Effector memory CD8-positive, alpha-beta T cell (primary cell): ENCODE results near the gene KAT6B.
A peak's percentile ranks its signal among the peaks of the same experiment; 100 is the strongest.
"Not testable (repeated sequence)": the region's sequence is repeated elsewhere in the genome, so short reads cannot be mapped to it uniquely, and the experiment has no call there.

Experiments
- ATAC-seq: fragments of 150-1000 bp; cut with Tn5 transposase; replicated peaks from 2 replicates; pipeline ENCODE4 v1.10.0; 2021; ENCODE audit warnings: mild to moderate bottlenecking, moderate library complexity
- DNase-seq, 3 experiments: peaks; one replicate each; pipeline ENCODE4 v3.0.0; 2021
- H3K27ac Mint-ChIP-seq, 2 donors: one replicate each; pipeline ENCODE4 v1.8.0; 2022; ENCODE audit warnings: mild to moderate bottlenecking in 2 of 2, mixed read lengths in 2 of 2, moderate library complexity in 2 of 2
- H3K27me3 Mint-ChIP-seq, 2 donors: one replicate each; pipeline ENCODE4 v1.8.0; 2022; ENCODE audit warnings: mixed read lengths in 2 of 2
- H3K36me3 Mint-ChIP-seq: one replicate; pipeline ENCODE4 v1.8.0; 2022; ENCODE audit warnings: mild to moderate bottlenecking, moderate library complexity, mixed read lengths; ENCODE audit not compliant: insufficient read depth
- H3K4me1 Mint-ChIP-seq, 2 donors: one replicate each; pipeline ENCODE4 v1.8.0; 2022; ENCODE audit warnings: low read depth in 2 of 2, mixed read lengths in 2 of 2
- H3K4me3 Mint-ChIP-seq, 2 donors: one replicate each; pipeline ENCODE4 v1.8.0; 2022; ENCODE audit warnings: mild to moderate bottlenecking in 2 of 2, mixed read lengths in 2 of 2, moderate library complexity in 2 of 2
- H3K9me3 Mint-ChIP-seq, 2 donors: one replicate each; pipeline ENCODE4 v1.8.0; 2022; ENCODE audit warnings: mixed read lengths in 2 of 2

The KAT6B gene

GRCh38 chr10:74910241-74910975, 84.0 kb downstream of the KAT6B start:
- no peak for DNase-seq
- peaks cover 21 to 39% of the 10 kb centered on the region in 2 donors for H3K4me1 Mint-ChIP-seq
- H3K27ac Mint-ChIP-seq: no peak overlapping the region
- H3K4me3 Mint-ChIP-seq: no peak overlapping the region
- H3K27me3 Mint-ChIP-seq: no peaks in the 10 kb centered on the region
- no peak for ATAC-seq
- no peaks in the 10 kb centered on the region for H3K36me3 Mint-ChIP-seq
- H3K9me3 Mint-ChIP-seq: no peaks in the 10 kb centered on the region

- Mint-ChIP-seq H3K27ac (no peak overlapping the region), H3K9me3 (no peaks in the 10 kb centered on the region), H3K27me3 (no peaks in the 10 kb centered on the region), H3K4me3 (no peak overlapping the region), H3K36me3 (no peaks in the 10 kb centered on the region), H3K4me1 (peaks cover 21 to 41% of the 10 kb centered on the region in 2 donors)
- ATAC-seq (no peak), DNase-seq (no peak)
Observed at GRCh38 chr10:74910976-74911350, 84.6 kb downstream of the KAT6B start.

GRCh38 chr10:74912182-74912581, 85.8 kb downstream of the KAT6B start:
- ATAC-seq (no peak), DNase-seq (no peak)
- H3K9me3 Mint-ChIP-seq: no peaks in the 10 kb centered on the region
- peaks cover 14 to 40% of the 10 kb centered on the region in 2 donors for H3K4me1 Mint-ChIP-seq
- H3K27ac Mint-ChIP-seq: no peak overlapping the region
- H3K4me3 Mint-ChIP-seq: no peak overlapping the region
- no peaks in the 10 kb centered on the region for H3K36me3 Mint-ChIP-seq
- no peaks in the 10 kb centered on the region for H3K27me3 Mint-ChIP-seq

- Mint-ChIP-seq H3K4me3 (peak overlapping the region in 1 of 2 donors; percentile 30), H3K27me3 (no peaks in the 10 kb centered on the region)
Observed at GRCh38 chr10:74912682-74913081, 86.3 kb downstream of the KAT6B start.

GRCh38 chr10:74913377-74913979, 87.1 kb downstream of the KAT6B start:
- no peaks in the 10 kb centered on the region for H3K9me3 Mint-ChIP-seq
- no peaks in the 10 kb centered on the region for H3K27me3 Mint-ChIP-seq
- ATAC-seq (peak; percentile 61), DNase-seq (no peak)
- H3K27ac Mint-ChIP-seq: no peak overlapping the region
- peak overlapping the region; percentile 24 to 55 for H3K4me3 Mint-ChIP-seq
- no peaks in the 10 kb centered on the region for H3K36me3 Mint-ChIP-seq
- peaks cover 19 to 42% of the 10 kb centered on the region in 2 donors for H3K4me1 Mint-ChIP-seq

More at GRCh38 chr10:74912682-74913081, 86.3 kb downstream of the KAT6B start:
- Mint-ChIP-seq H3K27ac (no peak overlapping the region), H3K4me1 (peaks cover 19 to 40% of the 10 kb centered on the region in 2 donors), H3K9me3 (no peaks in the 10 kb centered on the region), H3K36me3 (no peaks in the 10 kb centered on the region)
- no peak for DNase-seq
- ATAC-seq: no peak

GRCh38 chr10:74916283-74916682, 89.9 kb downstream of the KAT6B start:
- Mint-ChIP-seq H3K36me3 (no peaks in the 10 kb centered on the region), H3K27ac (peak overlapping the region in 1 of 2 donors; percentile 61), H3K4me3 (no peak overlapping the region), H3K27me3 (no peaks in the 10 kb centered on the region), H3K9me3 (peaks cover 0 to 2% of the 10 kb centered on the region in 2 donors), H3K4me1 (peaks cover 18 to 48% of the 10 kb centered on the region in 2 donors)
- ATAC-seq (no peak), DNase-seq (no peak)

- DNase-seq: no peak
- H3K27ac Mint-ChIP-seq: no peak overlapping the region
- no peaks in the 10 kb centered on the region for H3K36me3 Mint-ChIP-seq
- no peaks in the 10 kb centered on the region for H3K27me3 Mint-ChIP-seq
- no peak for ATAC-seq
- H3K4me1 Mint-ChIP-seq: peaks cover 21 to 53% of the 10 kb centered on the region in 2 donors
- peaks cover 0 to 2% of the 10 kb centered on the region in 2 donors for H3K9me3 Mint-ChIP-seq
- H3K4me3 Mint-ChIP-seq: no peak overlapping the region
Observed at GRCh38 chr10:74917481-74918077, 91.2 kb downstream of the KAT6B start.

- Mint-ChIP-seq H3K36me3 (no peaks in the 10 kb centered on the region), H3K9me3 (peaks cover 0 to 2% of the 10 kb centered on the region in 2 donors), H3K4me1 (peaks cover 26 to 57% of the 10 kb centered on the region in 2 donors), H3K27me3 (no peaks in the 10 kb centered on the region), H3K4me3 (peak overlapping the region in 1 of 2 donors; percentile 16), H3K27ac (no peak overlapping the region)
- ATAC-seq (no peak), DNase-seq (no peak)
Observed at GRCh38 chr10:74919671-74920070, 93.3 kb downstream of the KAT6B start.

- H3K4me1 Mint-ChIP-seq: peaks cover 21 to 55% of the 10 kb centered on the region in 2 donors
- DNase-seq, H3K27ac Mint-ChIP-seq, H3K4me3 Mint-ChIP-seq, H3K27me3 Mint-ChIP-seq, H3K9me3 Mint-ChIP-seq, H3K36me3 Mint-ChIP-seq, ATAC-seq: not testable (repeated sequence)
Observed at GRCh38 chr10:74921070-74921469, 94.7 kb downstream of the KAT6B start.

GRCh38 chr10:74921744-74922143, 95.3 kb downstream of the KAT6B start:
- Mint-ChIP-seq H3K27me3 (no peaks in the 10 kb centered on the region), H3K27ac (no peak overlapping the region), H3K4me3 (no peak overlapping the region), H3K4me1 (peaks cover 23 to 50% of the 10 kb centered on the region in 2 donors), H3K9me3 (peaks cover 0 to 2% of the 10 kb centered on the region in 2 donors), H3K36me3 (no peaks in the 10 kb centered on the region)
- DNase-seq (no peak), ATAC-seq (no peak)

GRCh38 chr10:74922921-74923320, 96.5 kb downstream of the KAT6B start:
- Mint-ChIP-seq H3K27ac (peak overlapping the region in 1 of 2 donors; percentile 22), H3K36me3 (no peaks in the 10 kb centered on the region), H3K4me3 (no peak overlapping the region), H3K9me3 (peaks cover 0 to 2% of the 10 kb centered on the region in 2 donors), H3K4me1 (peaks cover 28 to 54% of the 10 kb centered on the region in 2 donors), H3K27me3 (no peaks in the 10 kb centered on the region)
- DNase-seq (no peak), ATAC-seq (no peak)

GRCh38 chr10:74923556-74923955, 97.2 kb downstream of the KAT6B start:
- Mint-ChIP-seq H3K36me3 (no peaks in the 10 kb centered on the region), H3K4me1 (peaks cover 28 to 58% of the 10 kb centered on the region in 2 donors), H3K27me3 (no peaks in the 10 kb centered on the region), H3K4me3 (no peak overlapping the region), H3K9me3 (peaks cover 0 to 2% of the 10 kb centered on the region in 2 donors), H3K27ac (no peak overlapping the region)
- ATAC-seq (no peak), DNase-seq (no peak)

- no peak for DNase-seq
Observed at GRCh38 chr10:74924251-74924963, 98.0 kb downstream of the KAT6B start.

More at GRCh38 chr10:74924251-74924963, 98.0 kb downstream of the KAT6B start:
- Mint-ChIP-seq H3K4me3 (no peak overlapping the region), H3K4me1 (peaks cover 28 to 58% of the 10 kb centered on the region in 2 donors), H3K27ac (no peak overlapping the region), H3K9me3 (peaks cover 0 to 2% of the 10 kb centered on the region in 2 donors), H3K36me3 (no peaks in the 10 kb centered on the region), H3K27me3 (no peaks in the 10 kb centered on the region)
- ATAC-seq: no peak
